ENCODE results near the gene GPC4.

Gene GPC4

GRCh38 chrX:133405498-133406185, 9.6 kb downstream of the GPC4 start:
- no peak for DNase-seq

- DNase-seq: no peak
Measured at GRCh38 chrX:133403984-133404383, 11.3 kb downstream of the GPC4 start.

GRCh38 chrX:133402830-133403625, 12.3 kb downstream of the GPC4 start:
- no peak for DNase-seq

GRCh38 chrX:133402042-133402453, 13.2 kb downstream of the GPC4 start:
- DNase-seq: no peak

GRCh38 chrX:133401536-133401935, 13.8 kb downstream of the GPC4 start:
- no peak for DNase-seq

DNA sequence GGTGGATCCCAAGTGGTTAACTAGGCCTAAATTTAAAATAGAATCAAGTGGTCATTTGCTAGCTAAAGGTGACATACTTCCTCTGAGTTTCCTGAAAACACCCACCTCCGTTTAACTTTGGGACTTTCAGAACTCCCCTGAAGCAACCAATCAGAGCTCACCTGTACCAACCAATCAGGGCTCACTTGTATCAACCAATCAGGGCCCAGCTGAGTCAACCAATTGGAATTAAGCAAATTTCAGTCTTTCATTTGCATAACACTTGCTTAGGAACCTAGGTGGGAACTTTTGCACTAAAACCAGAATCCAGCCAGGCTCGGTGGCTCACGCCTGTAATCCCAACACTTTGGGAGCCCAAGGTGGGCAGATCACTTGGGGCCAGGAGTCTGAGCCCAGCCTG, 15.9 kb downstream of the GPC4 start:
- DNase-seq: no peak

- no peak for DNase-seq
Measured at GRCh38 chrX:133394765-133395164, 20.5 kb downstream of the GPC4 start.

GRCh38 chrX:133392671-133393070, 22.6 kb downstream of the GPC4 start:
- DNase-seq: no peak

DNA sequence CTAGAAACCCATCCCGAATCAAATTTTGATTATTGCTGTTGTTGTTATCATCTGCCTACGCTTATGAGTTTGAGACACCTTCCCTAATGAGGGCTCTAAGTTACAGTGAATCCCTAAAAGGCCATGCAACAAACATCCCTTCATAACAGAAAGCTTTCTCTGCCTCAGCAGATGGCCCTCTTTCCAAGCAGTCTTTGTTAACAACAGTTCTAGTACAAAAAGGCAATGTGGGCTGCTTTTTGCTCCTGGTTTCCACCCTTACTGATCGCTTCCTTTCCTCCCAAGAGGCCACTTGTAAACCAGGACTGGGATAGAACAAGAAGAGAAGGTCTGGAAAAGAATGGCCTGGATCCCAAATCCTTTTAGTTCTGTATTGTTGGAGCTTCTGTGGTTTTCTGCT, 24.2 kb downstream of the GPC4 start:
- DNase-seq: no peak

- DNase-seq: no peak
Measured at GRCh38 chrX:133390676-133391075, 24.6 kb downstream of the GPC4 start.

- DNase-seq: no peak
Measured at GRCh38 chrX:133389975-133390374, 25.3 kb downstream of the GPC4 start.

GRCh38 chrX:133384454-133384853, 30.8 kb downstream of the GPC4 start:
- DNase-seq: no peak

DNA sequence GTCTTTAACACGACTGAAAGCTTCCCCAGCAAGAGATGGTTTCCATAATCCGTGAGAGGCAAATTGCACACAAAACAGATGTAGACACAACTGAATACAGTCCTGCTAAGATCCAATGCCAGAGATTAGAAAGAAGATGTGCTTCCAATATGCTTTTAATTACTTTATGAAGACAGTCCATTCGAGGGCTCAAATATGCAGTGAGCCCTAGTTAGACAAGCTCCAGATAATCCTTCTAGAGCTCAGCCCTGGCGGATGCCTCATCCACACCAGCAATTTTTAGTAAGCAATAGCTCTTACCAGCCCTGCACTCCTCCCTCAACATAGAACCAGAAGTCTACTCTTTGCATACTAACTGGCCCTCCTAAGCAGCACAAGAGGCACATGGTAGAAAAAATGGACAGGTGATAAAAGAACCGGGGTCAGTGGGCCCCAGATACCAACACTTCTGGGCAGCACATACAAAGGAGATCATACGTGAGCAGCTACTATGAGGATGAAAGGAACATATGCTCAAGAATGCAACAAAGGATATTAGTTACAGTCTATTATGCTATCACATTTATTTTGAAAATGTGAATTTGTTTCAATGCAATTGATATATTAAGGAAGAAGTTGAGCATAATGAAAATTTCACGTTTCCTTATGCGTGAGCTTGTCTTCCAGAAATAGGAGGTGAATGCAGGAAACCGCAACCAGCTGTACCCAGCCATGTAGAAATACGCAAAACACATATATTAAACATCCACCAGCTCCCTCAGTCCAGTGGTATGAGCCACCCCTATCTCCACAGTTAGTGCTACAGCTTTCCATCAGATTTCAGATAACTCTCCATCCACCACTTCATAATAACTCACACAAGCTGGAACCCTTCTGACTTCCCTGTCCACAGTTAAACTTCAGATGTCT, 34.3 kb downstream of the GPC4 start:
- no peak for DNase-seq

- DNase-seq: no peak
Measured at GRCh38 chrX:133376422-133376821, 38.9 kb downstream of the GPC4 start.

- DNase-seq: no peak
Measured at GRCh38 chrX:133375615-133376340, 39.5 kb downstream of the GPC4 start.

GRCh38 chrX:133374874-133375387, 40.4 kb downstream of the GPC4 start:
- no peak for DNase-seq

GRCh38 chrX:133373386-133374079, 41.8 kb downstream of the GPC4 start:
- DNase-seq: no peak

DNA sequence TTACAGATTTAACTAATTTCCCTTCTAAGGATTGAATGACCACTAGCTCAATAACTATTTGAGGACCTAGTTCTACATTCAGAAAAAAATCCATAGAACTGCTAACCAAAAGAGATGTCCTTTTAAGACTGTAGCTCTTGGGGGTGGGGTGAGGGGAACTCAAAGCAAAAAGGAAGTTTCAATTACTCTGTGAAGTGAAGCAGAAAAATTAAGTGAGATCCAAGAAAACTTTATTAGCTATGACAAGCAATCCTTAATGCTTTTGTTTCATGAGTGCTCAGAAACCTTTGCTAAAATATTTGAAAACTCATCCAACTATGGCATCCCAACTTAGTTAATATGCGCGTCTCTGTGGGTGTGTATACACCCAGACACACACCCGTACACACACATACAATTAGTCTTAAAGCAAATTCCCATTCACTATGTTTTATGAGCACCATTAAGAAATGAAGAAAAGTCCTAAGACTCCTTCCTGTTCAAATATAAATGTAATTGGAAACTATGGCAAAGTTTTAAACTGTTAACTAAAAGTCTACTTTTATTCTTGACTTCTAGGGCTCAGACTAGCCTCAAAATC, 44.5 kb downstream of the GPC4 start:
- no peak for DNase-seq

DNA sequence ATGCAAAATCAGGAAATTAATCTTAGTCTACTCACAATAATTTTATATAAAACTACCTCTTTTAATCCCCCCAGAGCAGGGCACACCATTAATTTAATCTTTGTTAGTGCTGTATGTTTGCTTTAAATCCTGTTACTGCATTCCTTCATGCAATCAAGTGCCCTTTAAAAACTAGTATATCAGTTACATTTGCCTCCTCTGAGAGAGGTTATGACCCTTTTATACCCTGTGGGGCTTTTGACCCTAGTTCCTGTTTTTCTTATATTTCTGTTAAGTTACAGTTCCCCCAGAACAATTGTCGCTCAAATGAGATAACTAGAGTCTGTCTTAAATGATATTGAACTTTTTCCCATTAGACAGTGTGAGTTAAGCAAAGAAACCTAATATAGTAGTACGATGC, 46.2 kb downstream of the GPC4 start:
- DNase-seq: no peak

DNA sequence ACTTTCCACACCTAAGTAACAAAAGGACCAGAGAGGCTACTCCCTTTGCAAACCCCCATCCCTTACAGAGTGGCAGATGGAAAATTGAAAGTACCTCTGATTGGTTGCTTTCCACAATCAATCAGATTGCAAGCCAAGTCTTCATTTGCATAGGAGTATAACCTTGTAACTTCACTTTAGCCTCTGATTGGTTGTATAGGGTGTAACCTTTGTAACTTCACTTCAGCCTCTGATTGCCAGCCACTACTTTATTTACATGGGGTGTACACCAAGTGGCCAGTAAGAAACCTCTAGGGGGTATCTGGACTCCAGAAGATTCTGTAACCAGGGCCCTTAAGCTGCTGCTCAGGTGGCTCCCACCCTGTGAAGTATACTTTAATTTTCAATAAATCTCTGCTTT, 48.6 kb downstream of the GPC4 start:
- DNase-seq: no peak

DNA sequence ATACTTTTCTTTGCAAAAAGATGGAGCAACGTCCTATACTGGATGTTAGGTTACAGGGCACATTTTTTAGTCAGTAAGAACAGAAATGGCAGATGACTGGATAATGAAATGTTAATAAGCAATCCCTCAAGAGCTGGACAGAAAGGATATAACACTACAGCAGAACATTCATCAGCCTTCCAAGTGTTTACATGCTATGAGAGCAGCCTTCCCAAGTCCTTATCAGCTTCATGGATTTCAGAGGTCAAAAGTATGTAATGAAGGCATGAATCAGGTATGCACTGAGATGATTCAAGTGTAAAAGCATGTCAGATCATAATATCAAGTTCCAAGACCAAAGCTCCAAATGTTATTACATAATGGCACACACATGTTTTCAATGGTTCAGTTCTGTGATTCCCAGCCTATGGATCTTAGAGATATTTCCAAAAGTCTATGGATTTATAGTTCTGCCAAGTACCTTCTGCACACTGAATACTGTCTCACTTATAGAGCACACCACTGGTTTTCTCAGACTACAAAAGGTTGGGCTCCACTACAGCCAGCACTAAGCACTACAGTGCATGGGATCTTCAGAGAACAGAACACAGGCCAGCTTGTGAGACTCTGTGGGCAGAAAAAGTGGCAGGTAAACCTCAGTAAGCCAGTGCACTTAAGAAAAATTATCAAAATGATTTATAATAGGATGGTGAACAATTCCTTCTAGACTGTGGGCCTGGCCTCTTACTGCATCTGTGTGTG, 49.2 kb downstream of the GPC4 start:
- no peak for DNase-seq
